GM21717 (cell line): ENCODE measurements around the gene ARHGAP24.
"Not testable (repeated sequence)": the region's sequence is repeated elsewhere in the genome, so short reads cannot be mapped to it uniquely, and the experiment has no call there.

ENCODE experiments used
- ATAC-seq: cut with Tn5 transposase; IDR thresholded peaks from one replicate; pipeline ENCODE4 v1.9.1; 2021; ENCODE audit warnings: mild to moderate bottlenecking, moderate library complexity; ENCODE audit not compliant: unreplicated experiment

Gene ARHGAP24

GRCh38 chr4:85889314-85889713 lies 414.4 kb downstream of the ARHGAP24 start:
- ATAC-seq, result no peak

- ATAC-seq, result no peak
These were observed 420.8 kb downstream of the ARHGAP24 start for GRCh38 chr4:85895755-85896154.

GRCh38 chr4:85898231-85898630 lies 423.3 kb downstream of the ARHGAP24 start:
- no peak for ATAC-seq

- no peak for ATAC-seq
These were observed 426.6 kb downstream of the ARHGAP24 start for GRCh38 chr4:85901500-85901899.

GRCh38 chr4:85902647-85903046 lies 427.7 kb downstream of the ARHGAP24 start:
- not testable (repeated sequence) for ATAC-seq

- ATAC-seq, result no peak
These were observed 430.8 kb downstream of the ARHGAP24 start for GRCh38 chr4:85905761-85906160.

GRCh38 chr4:85907001-85907400 lies 432.1 kb downstream of the ARHGAP24 start:
- no peak for ATAC-seq

- ATAC-seq, result no peak
These were observed 434.9 kb downstream of the ARHGAP24 start for GRCh38 chr4:85909851-85910250.

GRCh38 chr4:85910985-85911384 lies 436.0 kb downstream of the ARHGAP24 start:
- no peak for ATAC-seq

- ATAC-seq, result no peak
These were observed 439.2 kb downstream of the ARHGAP24 start for GRCh38 chr4:85913931-85914694.

GRCh38 chr4:85915570-85915969 lies 440.6 kb downstream of the ARHGAP24 start:
- ATAC-seq, result not testable (repeated sequence)

GRCh38 chr4:85919200-85919887 lies 444.4 kb downstream of the ARHGAP24 start:
- no peak for ATAC-seq

- no peak for ATAC-seq
These were observed 450.1 kb downstream of the ARHGAP24 start for GRCh38 chr4:85925071-85925470.

GRCh38 chr4:85928775-85929591 lies 454.0 kb downstream of the ARHGAP24 start:
- ATAC-seq, result peak; percentile 50

- no peak for ATAC-seq
These were observed 455.2 kb downstream of the ARHGAP24 start for GRCh38 chr4:85929961-85930665.

- no peak for ATAC-seq
These were observed 457.7 kb downstream of the ARHGAP24 start for GRCh38 chr4:85932500-85933290.

- no peak for ATAC-seq
These were observed 458.3 kb downstream of the ARHGAP24 start for GRCh38 chr4:85933291-85933640.

- ATAC-seq, result no peak
These were observed 462.6 kb downstream of the ARHGAP24 start for GRCh38 chr4:85937507-85937906.

- no peak for ATAC-seq
These were observed 463.1 kb downstream of the ARHGAP24 start for GRCh38 chr4:85938062-85938461.

- no peak for ATAC-seq
These were observed 464.0 kb downstream of the ARHGAP24 start for GRCh38 chr4:85938902-85939301.
